Stimulated activated naive CD4-positive, alpha-beta T cell treated with Interleukin-2 at 50 U/mL for 16 hours (primary cell): Measurements from ENCODE around the gene ELF1.
"Not testable (repeated sequence)": the region's sequence is repeated elsewhere in the genome, so short reads cannot be mapped to it uniquely, and the experiment has no call there.

Experiments
- DNase-seq: peaks from one replicate; lab custom pipeline; 2025; lab: John Stamatoyannopoulos, UW

Gene ELF1

DNA sequence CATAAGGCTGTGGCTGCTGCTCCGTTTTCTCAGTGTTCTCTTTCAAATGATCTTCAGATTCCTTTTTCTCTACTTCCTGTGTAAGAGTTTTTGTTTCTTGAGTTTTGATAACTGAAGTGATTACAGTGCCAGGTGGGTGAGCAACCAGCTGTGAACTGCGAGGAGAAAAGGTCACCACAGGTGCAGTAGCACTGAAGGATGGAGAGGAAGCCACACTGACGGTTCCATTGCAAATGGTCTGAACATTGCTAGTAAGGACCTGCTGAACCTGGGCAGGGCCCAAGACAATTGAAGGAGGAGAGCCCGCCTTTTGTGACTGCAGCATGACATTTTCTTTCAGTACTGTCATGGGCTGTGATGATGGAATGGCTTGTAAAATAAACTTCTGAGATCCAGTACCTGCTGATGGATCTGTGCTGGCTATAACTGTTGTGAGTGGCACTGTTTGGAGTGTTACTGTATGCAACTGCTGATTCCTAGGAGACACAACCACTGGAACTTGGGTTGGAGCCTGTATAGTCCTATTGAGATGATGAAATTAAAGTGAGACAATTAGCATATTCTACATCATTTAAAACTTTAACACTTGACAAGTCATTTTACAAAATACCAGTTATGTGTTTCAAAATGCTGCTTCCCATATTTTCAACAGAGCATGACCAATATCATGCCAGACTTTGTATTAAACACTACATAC lies 85.5 kb downstream of the ELF1 start:
- DNase-seq = no peak

- no peak for DNase-seq
Observed at GRCh38 chr13:40932252-40932651, 86.9 kb downstream of the ELF1 start.

DNA sequence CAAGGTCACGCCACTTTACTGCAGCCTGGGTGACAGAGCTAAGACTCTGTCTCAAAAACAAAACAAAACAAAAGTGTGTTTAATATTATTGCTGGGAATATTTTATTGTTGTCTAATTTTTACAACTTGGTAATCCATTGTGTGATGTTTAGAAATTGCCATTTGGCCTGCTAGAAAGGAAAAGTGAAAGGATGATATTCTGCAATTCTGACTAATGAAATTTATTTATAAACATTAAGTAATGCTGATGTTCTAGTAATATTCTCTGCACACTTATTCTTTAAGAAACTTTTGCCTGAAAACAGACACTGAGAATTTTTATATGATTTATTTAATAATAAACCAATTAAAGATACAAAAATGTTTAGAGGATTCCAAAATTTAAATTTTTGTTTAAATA lies 87.4 kb downstream of the ELF1 start:
- DNase-seq = no peak

- DNase-seq = not testable (repeated sequence)
Observed at GRCh38 chr13:40929883-40930282, 89.2 kb downstream of the ELF1 start.

DNA sequence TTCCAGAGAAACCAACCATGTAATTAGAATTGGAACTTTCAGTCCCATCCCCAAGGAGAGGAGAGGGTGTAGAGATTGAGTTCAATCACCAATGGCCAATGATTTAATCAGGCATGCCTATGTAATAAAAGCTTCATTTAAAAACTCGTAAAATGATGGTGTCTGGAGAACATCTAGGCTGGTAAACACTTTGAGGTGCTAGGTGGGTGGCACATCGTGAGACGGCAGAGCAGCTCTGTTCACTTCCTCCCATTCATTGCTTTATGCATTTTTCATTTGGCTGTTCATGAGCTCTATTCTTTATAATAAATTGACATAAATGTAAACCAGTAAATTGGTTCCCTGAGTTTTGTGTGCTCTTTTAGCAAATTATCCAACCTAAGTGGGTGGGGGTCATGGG lies 90.1 kb downstream of the ELF1 start:
- DNase-seq = no peak

DNA sequence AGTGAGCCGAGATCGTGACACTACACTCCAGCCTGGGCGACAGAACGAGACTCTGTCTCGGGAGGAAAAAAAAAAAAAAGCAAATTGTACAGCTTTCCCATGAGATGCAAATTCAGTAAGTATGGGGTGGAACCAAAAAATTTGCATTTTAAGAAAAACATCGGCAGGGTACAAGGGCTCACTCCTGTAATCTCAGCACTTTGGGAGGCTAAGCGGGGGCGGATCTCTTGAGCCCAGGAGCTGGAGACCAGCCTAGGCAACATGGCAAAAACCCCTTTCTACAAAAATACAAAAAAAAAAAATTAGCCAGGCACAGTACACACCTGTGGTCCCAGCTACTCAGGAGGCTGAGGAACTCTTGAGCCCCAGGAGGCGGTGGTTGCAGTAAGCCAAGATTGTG lies 91.2 kb downstream of the ELF1 start:
- no peak for DNase-seq

- DNase-seq = no peak
Observed at GRCh38 chr13:40923867-40924266, 95.2 kb downstream of the ELF1 start.

- no peak for DNase-seq
Observed at GRCh38 chr13:40922437-40923040, 96.6 kb downstream of the ELF1 start.

GRCh38 chr13:40920826-40921225 lies 98.3 kb downstream of the ELF1 start:
- no peak for DNase-seq

GRCh38 chr13:40919901-40920300 lies 99.2 kb downstream of the ELF1 start:
- not testable (repeated sequence) for DNase-seq

DNA sequence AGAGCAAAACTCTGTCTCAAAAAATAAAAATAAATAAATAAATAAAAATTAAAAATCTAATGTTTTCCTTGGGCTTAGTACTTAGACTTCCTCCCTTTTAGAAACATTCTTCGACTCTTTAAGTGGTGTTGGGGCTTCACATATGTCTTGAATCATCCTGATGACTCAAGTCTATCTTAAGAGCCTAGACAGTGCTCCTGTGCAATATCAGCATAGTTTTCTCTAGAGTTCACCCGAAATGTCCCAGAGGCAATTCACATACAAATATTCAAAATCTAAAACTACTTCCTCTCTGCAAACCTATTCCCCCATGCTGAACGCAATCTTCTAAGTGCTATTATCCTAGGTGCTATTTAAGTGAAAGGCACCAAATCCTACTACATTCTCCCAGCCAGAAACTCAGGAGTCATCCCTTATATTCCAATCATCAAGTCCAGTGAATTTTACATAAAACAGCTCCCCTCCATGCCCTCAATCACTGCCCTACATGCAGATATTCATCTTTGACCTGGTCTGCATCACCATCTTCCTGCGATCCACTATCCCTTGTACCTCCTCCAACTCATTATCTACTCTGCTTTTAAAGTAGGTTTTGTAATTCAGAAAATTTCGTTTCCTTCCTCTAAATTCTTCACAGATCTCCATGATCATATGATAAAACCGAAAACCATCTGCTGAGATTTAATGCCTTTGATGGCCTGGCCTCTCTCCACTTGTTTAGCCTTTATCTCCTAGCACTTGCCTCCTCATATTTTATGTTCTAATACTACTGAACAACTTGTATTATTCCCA lies 102.7 kb downstream of the ELF1 start:
- no peak for DNase-seq

DNA sequence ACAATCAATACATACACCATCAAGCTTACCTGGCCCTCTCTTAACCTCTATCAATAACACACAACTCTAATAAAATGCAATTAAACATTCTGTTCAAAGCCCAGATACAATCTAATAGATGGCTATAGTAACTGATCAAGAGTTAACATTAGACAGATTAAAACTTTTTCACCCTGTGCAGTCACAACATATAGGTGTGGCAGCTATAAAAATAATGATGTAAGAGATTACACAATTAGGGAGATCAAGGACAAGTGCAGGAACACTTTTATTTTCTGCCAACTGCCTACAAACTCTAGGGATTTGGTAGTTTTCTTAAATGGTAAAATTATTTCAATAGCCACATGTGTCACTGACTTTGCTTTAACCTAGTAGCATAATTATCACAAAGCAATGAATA lies 104.3 kb downstream of the ELF1 start:
- DNase-seq = not testable (repeated sequence)

GRCh38 chr13:40911341-40911740 lies 107.8 kb downstream of the ELF1 start:
- no peak for DNase-seq

- no peak for DNase-seq
Observed at GRCh38 chr13:40910324-40911050, 108.6 kb downstream of the ELF1 start.

- not testable (repeated sequence) for DNase-seq
Observed at GRCh38 chr13:40909541-40910200, 109.4 kb downstream of the ELF1 start.

- no peak for DNase-seq
Observed at GRCh38 chr13:40908546-40908945, 110.6 kb downstream of the ELF1 start.

GRCh38 chr13:40901032-40901431 lies 118.1 kb downstream of the ELF1 start:
- not testable (repeated sequence) for DNase-seq

DNA sequence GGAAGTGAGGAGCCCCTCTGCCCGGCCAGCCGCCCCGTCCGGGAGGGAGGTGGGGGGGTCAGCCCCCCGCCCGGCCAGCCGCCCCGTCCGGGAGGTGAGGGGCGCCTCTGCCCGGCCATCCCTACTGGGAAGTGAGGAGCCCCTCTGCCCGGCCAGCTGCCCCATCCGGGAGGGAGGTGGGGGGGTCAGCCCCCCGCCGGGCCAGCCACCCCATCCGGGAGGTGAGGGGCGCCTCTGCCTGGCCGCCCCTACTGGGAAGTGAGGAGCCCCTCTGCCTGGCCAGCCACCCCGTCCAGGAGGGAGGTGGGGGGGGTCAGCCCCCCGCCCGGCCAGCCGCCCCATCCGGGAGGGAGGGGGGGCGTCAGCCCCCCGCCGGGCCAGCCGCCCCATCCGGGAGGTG lies 118.5 kb downstream of the ELF1 start:
- not testable (repeated sequence) for DNase-seq

GRCh38 chr13:40897053-40897452 lies 122.1 kb downstream of the ELF1 start:
- DNase-seq = no peak

- no peak for DNase-seq
Observed at GRCh38 chr13:40895227-40896184, 123.6 kb downstream of the ELF1 start.

DNA sequence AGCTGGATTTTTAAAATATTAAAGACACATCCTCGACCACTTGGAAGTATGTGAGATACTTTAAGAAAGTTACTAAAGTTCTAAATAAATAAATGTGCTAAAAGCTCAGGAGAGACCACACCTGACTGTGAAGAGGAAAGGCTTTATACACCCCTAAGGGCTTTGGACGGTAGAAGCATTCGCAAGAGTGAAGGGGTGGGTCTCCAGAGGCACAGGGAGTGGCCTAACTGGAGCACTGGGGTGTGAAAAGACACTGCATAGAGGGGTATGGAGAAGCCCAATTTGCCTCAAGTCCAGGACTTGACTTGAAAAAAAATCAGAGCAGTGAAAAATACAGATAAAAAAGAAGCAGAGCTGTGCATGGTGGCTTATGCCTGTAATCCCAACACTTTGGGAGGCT lies 125.5 kb downstream of the ELF1 start:
- not testable (repeated sequence) for DNase-seq
